Measurements from ENCODE around the gene DENND1A. TPM values are rescaled to one million over a fixed set of nuclear protein-coding genes. Genes with fewer than 3 reads are reported as not detected.

The DENND1A gene
- total and polyA plus RNA-seq, 4 donors, result 7.9 to 22.0 (median 13.9) TPM

GRCh38 chr9:123689701-123690428 is 240.1 kb downstream of the DENND1A start:
- Histone ChIP-seq H3K36me3 (ENCODE audit: control insufficient read depth in 4 of 4, insufficient read depth in 3 of 4, low read depth in 1 of 4, low read length in 3 of 4) (peaks cover 0 to 6% (median 3%) of the 10 kb centered on the region in 4 donors), H3K4me3 (ENCODE audit: low read depth in 1 of 3, low read length in 3 of 3) (no peak overlapping the region), H3K9ac (ENCODE audit: low read depth in 1 of 2, low read length in 2 of 2) (no peak overlapping the region), H3K9me3 (ENCODE audit: control insufficient read depth in 4 of 4, low read length in 3 of 4) (no peaks in the 10 kb centered on the region), H3K27me3 (ENCODE audit: control insufficient read depth in 4 of 4, insufficient read depth in 4 of 4, low read length in 3 of 4) (no peaks in the 10 kb centered on the region), H3K27ac (ENCODE audit: low read depth in 1 of 2, low read length in 2 of 2) (no peak overlapping the region), H3K4me1 (ENCODE audit: control insufficient read depth in 4 of 4, insufficient read depth in 4 of 4, low read length in 3 of 4) (no peaks in the 10 kb centered on the region)
- WGBS, result 97% methylated on average over 5 of the region's 5 CpGs
- TF ChIP-seq SP1 (IDR thresholded peaks at IDR 0.05) (no peak), ATF3 (IDR thresholded peaks at IDR 0.05) (no peak), HNF4A (conservative IDR thresholded peaks at IDR 0.05) (no peak), REST (IDR thresholded peaks at IDR 0.05) (no peak), GABPA (IDR thresholded peaks at IDR 0.05 in 1 of 2, conservative IDR thresholded peaks at IDR 0.05 in 1 of 2) (no peak), FOXA1 (IDR thresholded peaks at IDR 0.05) (no peak), TAF1 (conservative IDR thresholded peaks at IDR 0.05) (no peak), RXRA (IDR thresholded peaks at IDR 0.05) (no peak), FOXA2 (IDR thresholded peaks at IDR 0.05) (no peak), YY1 (IDR thresholded peaks at IDR 0.05) (no peak), RAD21 (IDR thresholded peaks at IDR 0.05) (no peak), NR2F2 (IDR thresholded peaks at IDR 0.05) (no peak), JUND (IDR thresholded peaks at IDR 0.05) (no peak), MAX (IDR thresholded peaks at IDR 0.05) (no peak), ZBTB33 (IDR thresholded peaks at IDR 0.05) (no peak), EGR1 (IDR thresholded peaks at IDR 0.05; ENCODE audit: low read depth in 2 of 2) (no peak), CTCF (IDR thresholded peaks at IDR 0.05; ENCODE audit: low read depth, low read length, missing input control) (no peak), HNF4G (IDR thresholded peaks at IDR 0.05) (no peak)
- no peak for DNase-seq (ENCODE audit: low spot score)
